WERI-Rb-1 (cell line): Measurements from ENCODE around the gene PTMA.
A peak's percentile ranks its signal among the peaks of the same experiment; 100 is the strongest.

Experiments used
- DNase-seq: peaks from one replicate; pipeline ENCODE4 v3.0.0-alpha.2; 2020
- H3K27ac ChIP-seq: fragments of 250-450 bp; sonication (Bioruptor Pico); 2 replicates; pipeline ENCODE4 v1.5.1; 2020; ENCODE audit warnings: mild to moderate bottlenecking, moderate library complexity
- H3K27me3 ChIP-seq: fragments of 250-450 bp; sonication (Bioruptor Pico); 2 replicates; pipeline ENCODE4 v1.5.1; 2021; ENCODE audit warnings: mild to moderate bottlenecking, low read depth, moderate library complexity; ENCODE audit not compliant: insufficient read depth, severe bottlenecking
- H3K36me3 ChIP-seq: fragments of 250-450 bp; sonication (Bioruptor Pico); 2 replicates; pipeline ENCODE4 v1.5.1; 2020; ENCODE audit warnings: mild to moderate bottlenecking, moderate library complexity
- H3K4me3 ChIP-seq: 2 replicates; pipeline ENCODE4 v1.5.1; 2011; ENCODE audit warnings: low read depth, mild to moderate bottlenecking, control low read depth, low read length
- H3K9me3 ChIP-seq: fragments of 250-450 bp; sonication (Bioruptor Pico); 2 replicates; pipeline ENCODE4 v1.5.1; 2021; ENCODE audit warnings: mild to moderate bottlenecking, moderate library complexity; ENCODE audit not compliant: severe bottlenecking
- CTCF ChIP-seq: IDR thresholded peaks from 2 replicates; pipeline ENCODE4 v1.5.1; 2011; ENCODE audit warnings: low read depth, mild to moderate bottlenecking, control low read depth, inconsistent platforms, low read length

Gene PTMA

GRCh38 chr2:231720987-231721966 is 13.0 kb downstream of the PTMA start:
- TF ChIP-seq CTCF: no peak
- H3K27ac ChIP-seq: no peak overlapping the region
- H3K4me3 ChIP-seq: no peak overlapping the region
- H3K36me3 ChIP-seq: no peaks in the 10 kb centered on the region
- DNase-seq: no peak
- no peaks in the 10 kb centered on the region for H3K27me3 ChIP-seq
- H3K9me3 ChIP-seq: peaks cover 2% of the 10 kb centered on the region

GRCh38 chr2:231722721-231723307 is 14.5 kb downstream of the PTMA start:
- no peak overlapping the region for H3K27ac ChIP-seq
- TF ChIP-seq CTCF: no peak
- no peaks in the 10 kb centered on the region for H3K9me3 ChIP-seq
- no peak for DNase-seq
- H3K36me3 ChIP-seq: no peaks in the 10 kb centered on the region
- H3K4me3 ChIP-seq: no peak overlapping the region
- H3K27me3 ChIP-seq: no peaks in the 10 kb centered on the region

GRCh38 chr2:231725476-231725875 is 17.2 kb downstream of the PTMA start:
- Histone ChIP-seq H3K27me3 (no peaks in the 10 kb centered on the region), H3K36me3 (no peaks in the 10 kb centered on the region), H3K27ac (no peak overlapping the region), H3K4me3 (no peak overlapping the region), H3K9me3 (no peaks in the 10 kb centered on the region)
- no peak for TF ChIP-seq CTCF
- no peak for DNase-seq

- Histone ChIP-seq H3K9me3 (no peaks in the 10 kb centered on the region), H3K4me3 (no peak overlapping the region), H3K27ac (no peak overlapping the region), H3K36me3 (no peaks in the 10 kb centered on the region), H3K27me3 (no peaks in the 10 kb centered on the region)
- DNase-seq: no peak
- TF ChIP-seq CTCF: no peak
Observed at GRCh38 chr2:231726276-231726675, 18.0 kb downstream of the PTMA start.

GRCh38 chr2:231727621-231728020 is 19.3 kb downstream of the PTMA start:
- H3K4me3 ChIP-seq: no peak overlapping the region
- no peaks in the 10 kb centered on the region for H3K9me3 ChIP-seq
- no peak for TF ChIP-seq CTCF
- DNase-seq: peak; percentile 58
- no peaks in the 10 kb centered on the region for H3K27me3 ChIP-seq
- H3K27ac ChIP-seq: 0 out of 2 replicates have a peak overlapping the region, but pooled peaks have one; percentile 24
- H3K36me3 ChIP-seq: no peaks in the 10 kb centered on the region
